Measurements from ENCODE around the gene IMPDH2. TPM values are rescaled to one million over a fixed set of nuclear protein-coding genes. Genes with fewer than 3 reads are reported as not detected.

Gene IMPDH2
- total RNA-seq, 1 donor from 2014 or later = 206 TPM

DNA sequence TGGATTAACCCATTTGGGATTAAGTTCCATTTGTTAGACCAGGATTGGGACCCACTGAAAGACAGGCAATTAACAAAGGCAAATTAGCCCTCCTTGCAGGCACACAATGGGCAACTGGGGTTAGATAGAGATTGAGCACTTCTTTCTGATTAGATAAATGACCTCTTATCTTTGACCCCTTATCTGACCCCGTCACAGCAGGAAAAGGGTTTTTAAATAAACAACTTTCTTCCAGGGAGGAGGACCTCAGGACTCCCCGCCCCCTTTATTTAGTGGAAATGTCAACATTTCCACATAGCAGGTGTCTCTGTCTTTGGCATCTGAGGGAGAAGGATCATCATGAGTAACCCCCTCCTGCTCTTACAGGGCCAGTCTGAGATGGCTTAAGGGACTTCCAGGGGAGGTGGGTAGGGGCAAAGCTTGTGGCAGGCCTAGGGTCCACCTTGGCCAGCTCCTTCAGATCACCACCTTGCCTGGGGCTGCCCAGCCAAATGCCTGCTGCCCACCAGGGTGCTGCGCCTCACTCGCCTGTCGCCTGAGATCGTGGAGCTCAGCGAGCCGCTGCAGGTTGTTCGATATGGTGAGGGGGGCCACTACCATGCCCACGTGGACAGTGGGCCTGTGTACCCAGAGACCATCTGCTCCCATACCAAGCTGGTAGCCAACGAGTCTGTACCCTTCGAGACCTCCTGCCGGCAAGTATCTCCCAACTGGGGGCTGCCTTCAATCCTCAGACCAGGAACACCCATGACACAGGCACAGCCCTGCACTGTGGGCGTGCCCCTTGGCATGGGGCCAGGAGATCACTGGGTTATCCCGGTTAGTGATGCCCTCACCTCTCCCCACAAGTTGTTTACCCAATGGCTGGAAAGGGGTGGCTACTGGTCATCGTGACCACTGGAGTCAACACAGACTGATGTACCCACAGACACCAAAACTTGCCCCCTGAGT is 24.6 kb downstream of the IMPDH2 start:
- H3K27me3 Mint-ChIP-seq = peaks cover 21% of the 10 kb centered on the region
- no peak overlapping the region for H3K4me3 Mint-ChIP-seq (ENCODE audit: low read depth)
- H3K27ac Mint-ChIP-seq = no peak overlapping the region
- H3K9me3 Mint-ChIP-seq (ENCODE audit: low read depth) = no peaks in the 10 kb centered on the region
- H3K4me1 Mint-ChIP-seq (ENCODE audit: low read depth) = peaks cover 35% of the 10 kb centered on the region
- TF ChIP-seq, protein P1, sequence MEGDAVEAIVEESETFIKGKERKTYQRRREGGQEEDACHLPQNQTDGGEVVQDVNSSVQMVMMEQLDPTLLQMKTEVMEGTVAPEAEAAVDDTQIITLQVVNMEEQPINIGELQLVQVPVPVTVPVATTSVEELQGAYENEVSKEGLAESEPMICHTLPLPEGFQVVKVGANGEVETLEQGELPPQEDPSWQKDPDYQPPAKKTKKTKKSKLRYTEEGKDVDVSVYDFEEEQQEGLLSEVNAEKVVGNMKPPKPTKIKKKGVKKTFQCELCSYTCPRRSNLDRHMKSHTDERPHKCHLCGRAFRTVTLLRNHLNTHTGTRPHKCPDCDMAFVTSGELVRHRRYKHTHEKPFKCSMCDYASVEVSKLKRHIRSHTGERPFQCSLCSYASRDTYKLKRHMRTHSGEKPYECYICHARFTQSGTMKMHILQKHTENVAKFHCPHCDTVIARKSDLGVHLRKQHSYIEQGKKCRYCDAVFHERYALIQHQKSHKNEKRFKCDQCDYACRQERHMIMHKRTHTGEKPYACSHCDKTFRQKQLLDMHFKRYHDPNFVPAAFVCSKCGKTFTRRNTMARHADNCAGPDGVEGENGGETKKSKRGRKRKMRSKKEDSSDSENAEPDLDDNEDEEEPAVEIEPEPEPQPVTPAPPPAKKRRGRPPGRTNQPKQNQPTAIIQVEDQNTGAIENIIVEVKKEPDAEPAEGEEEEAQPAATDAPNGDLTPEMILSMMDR (IDR thresholded peaks at IDR 0.05; ENCODE audit: unreplicated experiment) = no peak
- DNase-seq (ENCODE audit: low spot score, unreplicated experiment) = no peak
- peaks cover 17% of the 10 kb centered on the region for H3K36me3 Mint-ChIP-seq (ENCODE audit: insufficient read depth)

DNA sequence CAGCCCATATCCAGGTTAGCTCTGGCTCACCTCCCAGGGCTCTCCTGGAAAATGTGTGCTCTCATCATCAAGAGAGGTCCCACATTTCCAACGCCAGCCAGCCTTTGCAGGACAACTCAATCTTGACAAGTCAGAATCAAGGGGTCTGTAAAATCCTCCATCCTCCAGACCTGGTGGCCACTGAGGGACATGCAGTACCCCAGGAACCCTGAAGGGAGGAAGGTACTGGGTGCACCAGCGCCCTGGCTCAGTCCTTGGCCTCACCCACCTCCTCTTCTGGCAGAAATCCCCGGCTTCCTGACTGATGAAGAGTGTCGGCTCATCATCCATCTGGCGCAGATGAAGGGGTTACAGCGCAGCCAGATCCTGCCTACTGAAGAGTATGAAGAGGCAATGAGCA is 28.0 kb downstream of the IMPDH2 start:
- H3K36me3 Mint-ChIP-seq (ENCODE audit: insufficient read depth) = peaks cover 5% of the 10 kb centered on the region
- no peak overlapping the region for H3K4me3 Mint-ChIP-seq (ENCODE audit: low read depth)
- DNase-seq (ENCODE audit: low spot score, unreplicated experiment) = no peak
- H3K27ac Mint-ChIP-seq = no peak overlapping the region
- H3K27me3 Mint-ChIP-seq = peaks cover 24% of the 10 kb centered on the region
- no peaks in the 10 kb centered on the region for H3K9me3 Mint-ChIP-seq (ENCODE audit: low read depth)
- H3K4me1 Mint-ChIP-seq (ENCODE audit: low read depth) = peaks cover 36% of the 10 kb centered on the region
- TF ChIP-seq, protein P1 (IDR thresholded peaks at IDR 0.05; ENCODE audit: unreplicated experiment) = no peak

DNA sequence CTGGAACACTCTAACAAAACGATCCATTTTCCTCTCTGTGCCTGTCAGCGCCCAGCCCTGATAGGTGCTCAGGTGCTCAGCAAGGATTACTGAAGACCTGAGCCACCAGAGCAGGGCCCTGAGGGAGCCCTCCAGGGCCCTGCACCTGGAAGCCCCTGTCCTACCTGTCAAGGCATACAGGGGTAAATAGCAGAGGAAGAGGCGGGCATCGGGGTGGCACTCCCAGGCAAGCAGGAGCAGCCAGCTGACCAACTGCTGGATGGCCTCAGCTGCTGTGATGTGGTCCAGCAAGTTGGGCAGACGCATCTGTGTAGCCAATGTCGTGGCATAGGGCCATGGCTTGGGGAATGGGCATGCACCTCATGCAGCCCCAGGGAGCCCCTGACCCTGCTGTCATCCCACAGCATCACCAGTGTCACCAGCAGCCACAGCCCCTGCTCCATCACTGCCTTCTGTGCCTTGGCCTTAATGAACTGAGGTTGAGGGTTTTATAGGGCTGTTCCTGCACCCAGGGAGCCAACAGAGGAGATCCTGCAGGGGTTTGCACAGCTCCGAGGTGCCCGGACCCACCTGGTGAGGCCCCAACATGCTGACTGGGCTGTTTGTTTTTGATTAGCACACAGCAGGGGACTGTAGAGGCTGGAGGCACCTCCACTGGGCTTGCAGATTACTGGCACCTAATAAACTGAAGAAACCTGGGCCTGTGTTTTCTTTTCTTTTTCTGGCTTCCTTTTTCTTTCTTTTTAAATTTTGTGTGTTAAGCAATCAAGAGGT is 29.9 kb downstream of the IMPDH2 start:
- peak overlapping the region; percentile 84 for H3K27ac Mint-ChIP-seq
- H3K27me3 Mint-ChIP-seq = peaks cover 34% of the 10 kb centered on the region
- H3K36me3 Mint-ChIP-seq (ENCODE audit: insufficient read depth) = peaks cover 15% of the 10 kb centered on the region
- TF ChIP-seq, protein P1 (IDR thresholded peaks at IDR 0.05; ENCODE audit: unreplicated experiment) = no peak
- peak overlapping the region; percentile 5 for H3K4me3 Mint-ChIP-seq (ENCODE audit: low read depth)
- H3K4me1 Mint-ChIP-seq (ENCODE audit: low read depth) = peaks cover 31% of the 10 kb centered on the region
- DNase-seq (ENCODE audit: low spot score, unreplicated experiment) = no peak
- no peaks in the 10 kb centered on the region for H3K9me3 Mint-ChIP-seq (ENCODE audit: low read depth)

DNA sequence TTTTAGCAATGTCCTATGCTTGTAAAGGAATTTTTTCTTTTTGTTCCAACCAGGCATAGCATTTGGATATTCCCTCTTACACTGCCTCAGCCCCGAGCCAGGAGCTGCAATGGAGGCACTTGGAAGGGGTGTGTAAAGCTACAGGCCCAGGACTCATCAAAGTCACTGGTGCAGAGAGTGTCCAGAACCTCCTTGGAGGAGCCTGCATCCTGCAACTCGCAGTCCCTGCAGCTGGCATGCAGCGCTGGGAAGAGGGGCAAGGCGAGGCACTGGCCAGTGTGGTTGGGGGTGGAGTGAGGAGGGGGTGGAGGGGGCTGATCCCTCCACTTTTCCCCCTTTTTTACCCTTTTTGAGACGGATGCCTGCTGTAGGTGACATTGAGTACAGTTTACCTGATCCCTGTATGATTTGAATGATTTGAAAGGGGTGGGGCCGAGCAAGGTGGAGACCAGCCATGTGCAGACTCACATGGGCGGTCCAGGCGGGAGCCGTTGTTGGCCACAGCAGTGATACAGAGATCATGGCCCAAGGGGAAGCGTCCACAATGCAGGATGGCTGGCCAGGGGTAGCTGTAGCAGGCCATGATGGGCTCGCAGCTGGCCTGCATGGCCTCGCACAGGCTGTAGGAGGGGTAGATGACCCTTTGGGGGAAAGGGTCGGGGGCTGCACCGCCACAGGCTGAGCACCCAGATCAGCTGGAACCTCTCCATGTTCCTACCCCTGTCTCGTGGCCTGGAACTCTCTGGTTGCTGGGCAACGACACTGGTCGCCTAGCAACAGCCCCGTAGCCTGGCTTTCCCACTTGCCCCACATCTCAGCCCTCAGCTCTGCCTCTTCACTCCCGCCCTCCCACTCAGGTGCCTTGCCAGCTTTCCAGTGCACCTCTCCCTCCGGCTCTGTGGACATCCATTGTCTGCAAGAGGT is 31.2 kb downstream of the IMPDH2 start:
- H3K4me1 Mint-ChIP-seq (ENCODE audit: low read depth) = peaks cover 25% of the 10 kb centered on the region
- no peak for DNase-seq (ENCODE audit: low spot score, unreplicated experiment)
- TF ChIP-seq, protein P1 (IDR thresholded peaks at IDR 0.05; ENCODE audit: unreplicated experiment) = no peak
- H3K27me3 Mint-ChIP-seq = peaks cover 42% of the 10 kb centered on the region
- H3K9me3 Mint-ChIP-seq (ENCODE audit: low read depth) = no peaks in the 10 kb centered on the region
- H3K36me3 Mint-ChIP-seq (ENCODE audit: insufficient read depth) = peaks cover 18% of the 10 kb centered on the region
- H3K4me3 Mint-ChIP-seq (ENCODE audit: low read depth) = no peak overlapping the region
- no peak overlapping the region for H3K27ac Mint-ChIP-seq
